Endothelial cell (in vitro differentiated cells): ENCODE measurements around the gene USP31. TPM values are rescaled to one million over a fixed set of nuclear protein-coding genes. Genes with fewer than 3 reads are reported as not detected.

Source experiments
- DNase-seq: peaks from one replicate; pipeline ENCODE4 v3.0.0; 2021; ENCODE audit warnings: low spot score
- H3K27ac Mint-ChIP-seq: one replicate; pipeline ENCODE4 v1.8.0; 2021; ENCODE audit warnings: mixed read lengths, inconsistent platforms; ENCODE audit not compliant: unreplicated experiment
- H3K27me3 Mint-ChIP-seq: one replicate; pipeline ENCODE4 v1.8.0; 2021; ENCODE audit warnings: mild to moderate bottlenecking, moderate library complexity, mixed read lengths, inconsistent platforms; ENCODE audit not compliant: unreplicated experiment
- H3K36me3 Mint-ChIP-seq: one replicate; pipeline ENCODE4 v1.8.0; 2021; ENCODE audit warnings: mild to moderate bottlenecking, low read depth, mixed read lengths, inconsistent platforms; ENCODE audit not compliant: unreplicated experiment
- H3K4me1 Mint-ChIP-seq: one replicate; pipeline ENCODE4 v1.8.0; 2021; ENCODE audit warnings: mild to moderate bottlenecking, mixed read lengths, inconsistent platforms; ENCODE audit not compliant: unreplicated experiment
- H3K4me3 Mint-ChIP-seq: one replicate; pipeline ENCODE4 v1.8.0; 2021; ENCODE audit warnings: mild to moderate bottlenecking, mixed read lengths, inconsistent platforms; ENCODE audit not compliant: unreplicated experiment
- H3K9me3 Mint-ChIP-seq: one replicate; pipeline ENCODE4 v1.8.0; 2021; ENCODE audit warnings: mixed read lengths, inconsistent platforms; ENCODE audit not compliant: unreplicated experiment
- total RNA-seq: library from RNA; stranded (reverse); fragmentation: NEBNext Ultra II Directional; extraction: Animal tissue kit (Norgen Biotek cat#: 25700); gene quantifications from one replicate; pipeline ENCODE4 v1.2.1, GENCODE V29; 2021; ENCODE audit not compliant: unreplicated experiment
- TF ChIP-seq, protein P1 (sequence below): fragments of 200-600 bp; sonication (generic); IDR thresholded peaks from one replicate; pipeline ENCODE4 v1.5.0; 2021; ENCODE audit warnings: antibody characterized with exemption; ENCODE audit not compliant: unreplicated experiment

USP31 gene
- total RNA-seq, 1 donor from 2014 or later: 32.0 TPM

DNA sequence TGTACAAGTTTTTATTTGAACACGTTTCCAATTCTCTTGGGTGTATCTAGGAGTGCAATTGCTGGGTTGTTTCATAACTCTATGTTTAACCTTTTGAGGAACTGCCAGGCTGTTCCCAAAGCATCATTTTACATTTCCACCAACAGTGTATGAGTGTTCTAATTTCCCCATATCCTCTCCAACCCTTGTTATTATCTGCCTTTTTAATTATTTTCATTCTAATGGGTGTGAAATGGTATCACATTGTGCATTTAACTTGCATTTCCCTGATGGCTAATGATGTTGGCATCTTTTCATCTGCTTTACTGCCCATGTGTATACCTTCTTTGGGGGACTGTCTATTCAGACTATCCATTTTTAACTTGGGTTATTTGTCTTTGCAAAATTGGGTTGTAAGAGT, 104.2 kb downstream of the USP31 start:
- Mint-ChIP-seq H3K36me3 (no peaks in the 10 kb centered on the region), H3K4me3 (no peak overlapping the region)

DNA sequence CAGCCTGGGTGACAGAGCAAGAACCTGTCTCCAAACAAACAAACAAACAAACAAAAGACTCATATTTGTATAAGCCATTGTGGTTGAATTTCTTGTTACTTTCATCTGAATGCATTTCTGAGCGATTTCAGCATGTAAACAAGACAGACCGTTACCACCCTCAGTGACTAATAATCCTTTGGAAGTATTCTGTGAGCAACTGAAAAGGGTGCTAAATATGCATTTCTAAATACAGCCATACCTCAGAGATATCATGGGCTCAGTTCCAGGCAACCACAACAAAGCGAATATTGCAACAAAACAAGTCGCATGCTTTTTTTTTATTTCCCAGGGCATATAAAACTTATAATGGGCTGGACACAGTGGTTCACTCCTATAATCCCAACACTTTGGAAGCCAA, 109.0 kb downstream of the USP31 start:
- Mint-ChIP-seq H3K27ac (no peak overlapping the region), H3K4me1 (no peaks in the 10 kb centered on the region), H3K36me3 (no peaks in the 10 kb centered on the region), H3K9me3 (no peaks in the 10 kb centered on the region), H3K27me3 (no peaks in the 10 kb centered on the region), H3K4me3 (no peak overlapping the region)
- TF ChIP-seq, protein P1, sequence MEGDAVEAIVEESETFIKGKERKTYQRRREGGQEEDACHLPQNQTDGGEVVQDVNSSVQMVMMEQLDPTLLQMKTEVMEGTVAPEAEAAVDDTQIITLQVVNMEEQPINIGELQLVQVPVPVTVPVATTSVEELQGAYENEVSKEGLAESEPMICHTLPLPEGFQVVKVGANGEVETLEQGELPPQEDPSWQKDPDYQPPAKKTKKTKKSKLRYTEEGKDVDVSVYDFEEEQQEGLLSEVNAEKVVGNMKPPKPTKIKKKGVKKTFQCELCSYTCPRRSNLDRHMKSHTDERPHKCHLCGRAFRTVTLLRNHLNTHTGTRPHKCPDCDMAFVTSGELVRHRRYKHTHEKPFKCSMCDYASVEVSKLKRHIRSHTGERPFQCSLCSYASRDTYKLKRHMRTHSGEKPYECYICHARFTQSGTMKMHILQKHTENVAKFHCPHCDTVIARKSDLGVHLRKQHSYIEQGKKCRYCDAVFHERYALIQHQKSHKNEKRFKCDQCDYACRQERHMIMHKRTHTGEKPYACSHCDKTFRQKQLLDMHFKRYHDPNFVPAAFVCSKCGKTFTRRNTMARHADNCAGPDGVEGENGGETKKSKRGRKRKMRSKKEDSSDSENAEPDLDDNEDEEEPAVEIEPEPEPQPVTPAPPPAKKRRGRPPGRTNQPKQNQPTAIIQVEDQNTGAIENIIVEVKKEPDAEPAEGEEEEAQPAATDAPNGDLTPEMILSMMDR: no peak
- DNase-seq: no peak

More for the DNA sequence above, 104.2 kb downstream of the USP31 start:
- Mint-ChIP-seq H3K4me1 (peaks cover 3% of the 10 kb centered on the region), H3K27me3 (no peaks in the 10 kb centered on the region), H3K27ac (no peak overlapping the region), H3K9me3 (no peaks in the 10 kb centered on the region)
- TF ChIP-seq, protein P1: no peak
- no peak for DNase-seq

DNA sequence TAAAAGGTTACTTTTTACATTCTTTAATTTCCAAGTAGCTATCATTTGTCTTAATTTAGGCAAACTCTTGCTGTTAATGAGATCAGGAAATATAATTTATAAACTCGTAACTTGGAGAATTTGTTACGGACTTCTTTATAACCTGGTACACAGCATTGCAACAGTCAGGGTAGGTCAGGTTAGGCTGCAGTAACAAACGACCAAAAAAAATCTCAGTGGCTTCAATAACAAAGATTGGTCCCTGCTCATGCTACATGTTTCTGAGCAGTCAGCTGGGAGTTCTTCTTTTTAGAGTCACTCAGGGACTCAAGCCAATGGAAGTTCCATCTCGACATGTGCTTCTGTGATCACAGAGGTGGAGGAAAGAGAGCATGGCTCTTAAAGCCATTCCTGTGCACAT, 110.1 kb downstream of the USP31 start:
- TF ChIP-seq, protein P1: no peak
- no peak for DNase-seq
- Mint-ChIP-seq H3K4me3 (no peak overlapping the region), H3K27ac (no peak overlapping the region), H3K9me3 (no peaks in the 10 kb centered on the region), H3K36me3 (no peaks in the 10 kb centered on the region), H3K4me1 (no peaks in the 10 kb centered on the region), H3K27me3 (no peaks in the 10 kb centered on the region)

DNA sequence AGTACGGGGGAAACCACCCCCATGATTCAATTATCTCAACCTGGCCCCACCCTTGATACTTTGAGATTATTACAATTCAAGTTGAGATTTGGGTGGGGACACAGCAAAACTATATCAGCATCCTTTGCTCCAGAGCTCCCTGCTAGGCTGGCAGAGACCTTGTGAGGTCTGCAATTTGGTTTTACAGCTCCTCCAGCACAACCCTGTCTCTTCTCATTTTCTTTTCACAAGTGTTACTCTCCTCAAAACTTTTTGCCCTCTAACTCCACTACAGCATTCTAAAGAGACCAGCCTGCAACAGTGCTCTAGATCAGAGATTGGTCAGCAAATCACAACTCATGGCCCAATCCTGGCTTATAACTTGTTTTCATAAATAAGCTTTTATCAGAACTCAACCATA, 114.0 kb downstream of the USP31 start:
- no peaks in the 10 kb centered on the region for H3K36me3 Mint-ChIP-seq
- no peak overlapping the region for H3K4me3 Mint-ChIP-seq
- TF ChIP-seq, protein P1: no peak
- DNase-seq: no peak
- no peak overlapping the region for H3K27ac Mint-ChIP-seq
- H3K9me3 Mint-ChIP-seq: peaks cover 3% of the 10 kb centered on the region
- H3K27me3 Mint-ChIP-seq: no peaks in the 10 kb centered on the region
- no peaks in the 10 kb centered on the region for H3K4me1 Mint-ChIP-seq

DNA sequence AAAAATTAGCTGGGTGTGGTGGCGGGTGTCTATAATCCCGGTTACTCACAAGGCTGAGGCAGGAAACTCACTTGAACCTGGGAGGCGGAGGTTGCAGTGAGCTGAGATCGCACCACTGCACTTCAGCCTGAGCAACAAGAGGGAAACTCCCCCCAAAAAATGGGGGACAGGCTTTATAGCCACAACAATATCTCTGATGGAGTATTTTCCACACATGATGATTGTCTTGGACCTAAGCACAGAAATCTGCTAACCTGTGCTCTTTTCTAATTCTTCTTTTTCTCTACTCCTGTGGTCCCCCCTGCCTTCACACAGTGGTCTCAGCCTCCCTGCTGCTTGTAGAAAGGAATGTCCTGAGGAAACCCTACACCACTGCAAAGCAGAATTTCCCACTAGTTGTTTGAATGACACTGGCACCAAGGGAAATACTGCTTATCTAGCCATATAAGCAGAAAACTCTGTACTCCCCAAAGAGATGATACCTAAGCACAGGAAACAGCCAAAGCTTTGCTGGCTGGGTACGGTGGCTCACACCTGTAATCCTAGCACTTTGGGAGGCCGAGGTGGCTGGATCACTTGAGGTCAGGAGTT, 117.6 kb downstream of the USP31 start:
- Mint-ChIP-seq H3K4me1 (no peaks in the 10 kb centered on the region), H3K27me3 (no peaks in the 10 kb centered on the region), H3K27ac (no peak overlapping the region), H3K4me3 (no peak overlapping the region), H3K36me3 (no peaks in the 10 kb centered on the region), H3K9me3 (peaks cover 3% of the 10 kb centered on the region)
- TF ChIP-seq, protein P1: no peak
- DNase-seq: no peak
